HepG2 (cell line): ENCODE data around the gene CD28. TPM values are rescaled to one million over a fixed set of nuclear protein-coding genes. Genes with fewer than 3 reads are reported as not detected.

Source experiments
- FOXK2 ChIP-seq: fragments of 450-650 bp; IDR thresholded peaks from 2 replicates; pipeline ENCODE4 v1.6.1; 2016
- FOXP1 ChIP-seq, 2 experiments: fragments of 450-650 bp in 1 of 2; IDR thresholded peaks; 2 replicates each; pipeline ENCODE4 v1.6.1; 2017 to 2018; ENCODE audit warnings: antibody characterized with exemption in 1 of 2
- GFI1 ChIP-seq: sonication (generic); formaldehyde crosslinking; IDR thresholded peaks from 2 replicates; pipeline ENCODE4 v1.5.0; 2020; ENCODE audit warnings: missing genetic modification reagents, mild to moderate bottlenecking, borderline replicate concordance
- HMG20A ChIP-seq: IDR thresholded peaks from 2 replicates; pipeline ENCODE4 v1.6.1; 2016; ENCODE audit warnings: borderline replicate concordance
- MZF1 ChIP-seq: sonication (generic); formaldehyde crosslinking; IDR thresholded peaks from 2 replicates; pipeline ENCODE4 v1.8.1; 2023; ENCODE audit warnings: mild to moderate bottlenecking, missing genetic modification reagents, borderline replicate concordance
- NCOA2 ChIP-seq: sonication (generic); formaldehyde crosslinking; IDR thresholded peaks from 2 replicates; pipeline ENCODE4 v1.8.0; 2022; ENCODE audit warnings: inconsistent platforms
- NFIC ChIP-seq: IDR thresholded peaks from 2 replicates; pipeline ENCODE4 v1.6.1; 2012; ENCODE audit warnings: mild to moderate bottlenecking, low read length, inconsistent platforms
- PPARG ChIP-seq: conservative IDR thresholded peaks from 2 replicates; pipeline ENCODE4 v1.6.1; 2016; ENCODE audit warnings: missing biosample characterization, missing genetic modification reagents
- RARA ChIP-seq: IDR thresholded peaks from 2 replicates; pipeline ENCODE4 v1.6.1; 2016; ENCODE audit warnings: missing genetic modification reagents, missing compliant biosample characterization
- RELA ChIP-seq: sonication (generic); formaldehyde crosslinking; IDR thresholded peaks from 2 replicates; pipeline ENCODE4 v1.4.0; 2020; ENCODE audit warnings: missing genetic modification reagents
- REST ChIP-seq, 2 experiments: IDR thresholded peaks; 2 replicates each; pipeline ENCODE4 v1.6.1; 2011 to 2012; ENCODE audit warnings: low read length in 2 of 2, borderline replicate concordance in 1 of 2, low read depth in 1 of 2, mild to moderate bottlenecking in 1 of 2, moderate library complexity in 1 of 2
- SP5 ChIP-seq: IDR thresholded peaks from 2 replicates; pipeline ENCODE4 v1.6.1; 2016; ENCODE audit warnings: low read depth, borderline replicate concordance
- ZC3H13 ChIP-seq: sonication (generic); formaldehyde crosslinking; IDR thresholded peaks from 2 replicates; pipeline ENCODE4 v1.8.1; 2023; ENCODE audit warnings: mild to moderate bottlenecking, missing genetic modification reagents, moderate library complexity
- ZFP62 ChIP-seq: sonication (generic); formaldehyde crosslinking; IDR thresholded peaks from 2 replicates; pipeline ENCODE4 v1.4.0; 2020; ENCODE audit warnings: missing genetic modification reagents
- ZNF407 ChIP-seq: sonication (generic); formaldehyde crosslinking; IDR thresholded peaks from one replicate; pipeline ENCODE4 v1.5.1; 2020; ENCODE audit warnings: mild to moderate bottlenecking, missing genetic modification reagents; ENCODE audit errors: not compliant biosample characterization
- ZNF550 ChIP-seq: sonication (generic); formaldehyde crosslinking; IDR thresholded peaks from 2 replicates; pipeline ENCODE4 v1.4.0; 2020; ENCODE audit warnings: mild to moderate bottlenecking, missing genetic modification reagents, borderline replicate concordance
- ZNF781 ChIP-seq: sonication (generic); formaldehyde crosslinking; IDR thresholded peaks from 2 replicates; pipeline ENCODE4 v1.5.1; 2020; ENCODE audit warnings: borderline replicate concordance, mild to moderate bottlenecking, missing genetic modification reagents; ENCODE audit errors: not compliant biosample characterization
- polyA plus RNA-seq, 8 experiments: library from polyadenylated mRNA; depleted of rRNA in 3 of 8; stranded (reverse) in 7 of 8; unstranded in 1 of 8; fragments of >200 nt; fragmentation: Illumina TruSeq in 4 of 8; extraction: Trizol in 4 of 8; gene quantifications; 2 replicates each; pipeline versions ENCODE4 v1.2.1 to v1.2.3, GENCODE V29; 2011 to 2016; ENCODE audit warnings: low read depth in 4 of 8, missing spikeins in 1 of 8, mixed read lengths in 1 of 8; ENCODE audit not compliant: insufficient read depth in 1 of 8
- total RNA-seq, 5 experiments: library from RNA; depleted of rRNA; stranded (reverse); fragments of >200 nt; fragmentation: Illumina TruSeq; extraction: Trizol; gene quantifications; 2 replicates each; pipeline ENCODE4 v1.2.3, GENCODE V29; 2016; ENCODE audit warnings: low read depth in 1 of 5

CD28 gene
- total and polyA plus RNA-seq, 2 of the 13 experiments (the other 11 are each of a cell fraction or from before 2014, with no cell fraction given), result not detected

- 0 out of 2 replicates have a peak, but pooled peaks have one; percentile 11 for TF ChIP-seq FOXK2
- no peak for TF ChIP-seq ZNF550 (CRISPR knock-in tag)
- TF ChIP-seq SP5 (CRISPR knock-in tag), result peak; percentile 36; the same call in 1 of the 2 replicates
- no peak for TF ChIP-seq REST (IDR thresholded peaks at IDR 0.05; ENCODE audit: borderline replicate concordance in 1 of 2, low read depth in 1 of 2, low read length in 2 of 2)
- peak; percentile 76 for TF ChIP-seq RARA (CRISPR knock-in tag)
- peak; percentile 67; the same call in 1 of the 2 replicates for TF ChIP-seq GFI1 (CRISPR knock-in tag)
- TF ChIP-seq MZF1, result no peak
- TF ChIP-seq HMG20A (CRISPR knock-in tag), result peak; percentile 62; the same call in 1 of the 2 replicates
- TF ChIP-seq ZC3H13 (CRISPR knock-in tag), result no peak
- no peak for TF ChIP-seq FOXP1 (IDR thresholded peaks at IDR 0.05)
- peak; percentile 45; the same call in 1 of the 2 replicates for TF ChIP-seq FOXP1 (CRISPR knock-in tag; IDR thresholded peaks at IDR 0.05)
- TF ChIP-seq PPARG (CRISPR knock-in tag), result no peak
- no peak for TF ChIP-seq ZNF407
- TF ChIP-seq NFIC, result peak; percentile 63; the same call in 1 of the 2 replicates
- TF ChIP-seq ZNF781, result no peak
- TF ChIP-seq RELA, result no peak
- peak; percentile 49; the same call in 1 of the 2 replicates for TF ChIP-seq NCOA2 (CRISPR knock-in tag)
- no peak for TF ChIP-seq ZFP62 (CRISPR knock-in tag)
Observed at GRCh38 chr2:203714112-203714511, 7.7 kb downstream of the CD28 start (continued).
